Activated CD8-positive, alpha-beta memory T cell treated with anti-CD3 and anti-CD28 coated beads for 24 hours (primary cell): ENCODE data around the gene FTO.
"Not testable (repeated sequence)": the region's sequence is repeated elsewhere in the genome, so short reads cannot be mapped to it uniquely, and the experiment has no call there.

Source experiments
- DNase-seq: peaks from one replicate; pipeline ENCODE4 v3.0.0-alpha.2; 2020

Gene FTO

GRCh38 chr16:53836142-53836541 lies 132.2 kb downstream of the FTO start:
- DNase-seq, result no peak

GRCh38 chr16:53836680-53837079 lies 132.7 kb downstream of the FTO start:
- no peak for DNase-seq

GRCh38 chr16:53837426-53837825 lies 133.5 kb downstream of the FTO start:
- no peak for DNase-seq

- no peak for DNase-seq
These were observed 135.2 kb downstream of the FTO start for GRCh38 chr16:53839150-53839549.

DNA sequence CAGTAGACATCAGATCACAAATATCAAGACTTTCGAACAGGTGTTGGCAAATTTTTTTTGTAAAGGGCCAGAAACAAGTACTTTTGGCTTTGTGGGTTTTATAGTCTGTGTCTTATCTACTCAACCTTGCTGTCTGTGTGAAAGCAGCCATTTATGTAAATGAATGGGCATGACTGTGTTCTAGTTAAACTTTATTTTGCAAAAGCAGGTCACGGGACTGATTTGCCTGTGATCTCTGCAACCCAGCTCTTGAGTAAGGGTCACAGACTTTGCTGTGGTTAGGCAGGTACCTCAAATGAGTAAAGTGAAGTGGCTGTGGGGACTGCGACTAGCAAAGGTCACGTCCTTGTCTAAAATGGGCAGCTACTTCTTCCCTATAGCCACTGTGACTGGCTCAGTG lies 136.5 kb downstream of the FTO start:
- no peak for DNase-seq

- DNase-seq, result no peak
These were observed 137.9 kb downstream of the FTO start for GRCh38 chr16:53841884-53842283.

- DNase-seq, result no peak
These were observed 139.1 kb downstream of the FTO start for GRCh38 chr16:53843084-53843483.

DNA sequence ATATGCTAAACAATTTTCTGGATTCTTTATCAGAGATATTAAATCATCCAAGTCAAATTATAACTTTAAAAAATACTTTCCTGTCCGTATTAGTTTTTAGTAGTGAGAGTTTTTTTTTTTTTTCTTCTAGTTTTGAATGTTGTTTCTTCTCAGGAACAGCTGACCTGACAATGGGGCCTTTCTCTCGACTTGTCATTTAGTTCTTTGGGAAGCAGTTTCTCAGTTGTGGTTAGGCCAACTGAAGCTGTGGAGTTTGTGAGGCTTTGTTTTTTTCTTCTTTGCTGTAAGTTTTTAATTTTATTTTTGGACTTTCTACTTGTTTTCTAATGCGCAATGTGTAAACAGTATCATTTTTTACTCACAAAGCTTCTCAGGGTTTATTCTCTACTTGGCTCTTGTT lies 140.8 kb downstream of the FTO start:
- no peak for DNase-seq

DNA sequence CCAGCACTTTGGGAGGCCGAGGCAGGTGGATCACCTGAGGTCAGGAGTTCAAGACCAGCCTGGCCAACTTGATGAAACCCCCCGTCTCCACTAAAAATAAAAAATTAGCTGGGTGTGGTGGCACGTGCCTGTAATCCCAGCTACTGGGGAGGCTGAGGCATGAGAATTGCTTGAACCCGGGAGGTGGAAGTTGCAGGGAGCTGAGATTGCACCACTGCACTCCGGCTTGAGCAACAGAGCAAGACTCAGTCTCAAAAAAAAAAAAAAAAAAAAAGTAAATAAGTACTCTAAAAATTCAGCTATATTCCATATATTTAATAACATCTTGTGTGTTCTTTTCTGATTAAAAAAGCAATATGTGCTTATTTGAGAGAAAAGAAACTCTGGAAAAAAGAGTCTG lies 142.6 kb downstream of the FTO start:
- DNase-seq, result not testable (repeated sequence)

DNA sequence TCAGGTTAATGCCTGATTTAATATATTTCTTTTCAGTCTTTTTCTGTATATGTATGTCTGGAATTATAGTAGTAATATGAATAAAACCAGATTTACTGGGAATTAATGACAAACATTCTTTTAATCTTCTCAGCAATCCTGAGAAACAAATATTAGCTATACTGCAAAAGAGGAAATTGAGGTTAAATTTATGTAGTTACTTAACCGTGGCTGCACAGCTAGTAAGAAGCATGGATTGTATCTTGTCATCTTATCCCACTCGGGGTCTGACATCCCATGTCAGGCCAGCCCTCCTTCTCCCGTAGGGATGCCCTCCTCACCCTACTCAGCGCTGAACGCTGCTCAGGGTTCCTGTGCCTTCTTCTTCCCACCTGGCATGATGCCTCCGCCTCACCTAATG lies 143.0 kb downstream of the FTO start:
- DNase-seq, result no peak

DNA sequence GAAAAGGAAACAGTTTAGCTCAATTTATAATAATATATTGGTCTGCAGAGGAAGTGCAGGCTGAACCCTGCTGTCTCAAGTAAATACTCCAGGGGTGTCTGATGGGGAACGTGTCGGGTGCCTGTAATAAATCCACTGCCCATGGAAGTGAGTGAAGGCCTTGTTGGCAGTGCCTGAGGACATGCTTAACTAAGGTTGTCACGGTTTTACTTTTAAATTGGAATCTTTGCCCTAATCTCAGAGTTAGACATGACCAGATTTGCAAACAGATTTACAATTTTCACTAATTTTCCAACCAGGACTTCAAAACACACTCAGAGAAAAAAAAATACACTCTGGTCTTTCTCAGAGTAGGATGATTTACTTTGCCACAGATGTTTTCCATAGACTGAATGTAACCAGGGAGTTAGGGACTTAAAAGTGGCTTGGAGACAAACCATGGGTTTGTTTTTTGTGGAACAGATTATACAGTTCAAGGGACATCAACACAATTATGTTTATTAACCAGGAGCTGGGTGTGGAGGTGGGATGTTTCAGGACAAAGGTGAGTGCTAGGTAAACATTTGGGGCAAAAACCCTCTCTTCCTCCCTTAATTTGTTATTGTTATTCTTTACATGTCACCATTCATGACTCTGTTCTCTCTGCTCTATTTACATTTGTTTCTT lies 144.5 kb downstream of the FTO start:
- no peak for DNase-seq

GRCh38 chr16:53848950-53849349 lies 145.0 kb downstream of the FTO start:
- no peak for DNase-seq

- DNase-seq, result no peak
These were observed 145.6 kb downstream of the FTO start for GRCh38 chr16:53849585-53849984.

- no peak for DNase-seq
These were observed 146.0 kb downstream of the FTO start for GRCh38 chr16:53849994-53850393.

- DNase-seq, result no peak
These were observed 148.7 kb downstream of the FTO start for GRCh38 chr16:53852678-53853077.

GRCh38 chr16:53855056-53855455 lies 151.1 kb downstream of the FTO start:
- DNase-seq, result no peak

GRCh38 chr16:53855511-53855910 lies 151.6 kb downstream of the FTO start:
- DNase-seq, result no peak

DNA sequence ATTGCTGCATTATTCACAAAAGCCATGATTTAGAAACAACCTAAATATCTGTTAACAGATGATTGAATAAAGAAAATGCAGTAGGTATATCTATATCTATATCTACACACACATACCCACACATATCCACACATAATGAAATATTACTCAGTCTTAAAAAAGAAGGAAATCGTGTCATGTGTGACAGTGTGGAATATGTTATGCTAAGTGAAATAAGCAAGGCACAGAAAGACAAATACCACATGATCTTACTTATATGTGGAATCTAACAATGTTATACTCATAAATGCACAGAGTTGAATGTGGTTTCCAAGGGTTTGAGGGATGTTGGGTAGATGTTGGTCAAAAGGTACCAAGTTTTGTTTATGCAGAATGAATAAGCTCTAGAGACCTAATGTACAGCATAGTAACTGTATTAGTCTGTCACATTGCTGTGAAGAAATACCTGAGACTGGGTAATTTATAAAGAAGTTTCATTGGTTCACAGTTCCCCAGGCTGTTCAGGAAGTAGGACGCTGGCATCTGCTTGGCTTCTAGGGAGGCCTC lies 156.1 kb downstream of the FTO start:
- no peak for DNase-seq

- no peak for DNase-seq
These were observed 159.9 kb downstream of the FTO start for GRCh38 chr16:53863861-53864260.

GRCh38 chr16:53864819-53865493 lies 161.0 kb downstream of the FTO start:
- no peak for DNase-seq

- DNase-seq, result no peak
These were observed 161.5 kb downstream of the FTO start for GRCh38 chr16:53865494-53865863.

- DNase-seq, result no peak
These were observed 162.6 kb downstream of the FTO start for GRCh38 chr16:53866520-53866919.

DNA sequence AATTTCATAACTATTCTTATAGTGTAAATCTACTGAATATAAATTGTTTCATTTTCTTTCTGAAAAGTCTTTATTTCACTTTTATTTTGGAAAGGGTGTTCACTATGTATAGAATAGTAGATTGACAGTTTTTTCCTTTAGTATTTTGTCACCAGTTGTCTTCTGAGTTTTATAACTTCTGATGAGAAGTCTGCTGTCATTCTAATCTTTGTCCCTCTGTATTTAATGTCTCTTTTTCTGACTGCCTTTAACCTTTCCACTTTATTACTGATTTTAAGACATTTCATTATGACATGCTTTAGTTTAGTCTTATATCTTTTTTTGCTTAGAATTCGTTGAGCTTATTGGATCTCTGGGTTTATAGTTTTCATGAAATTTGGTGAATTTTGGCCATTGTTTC lies 166.9 kb downstream of the FTO start:
- DNase-seq, result no peak
